Measurements from ENCODE around the gene SNCB.
A peak's percentile ranks its signal among the peaks of the same experiment; 100 is the strongest.
"Not testable (repeated sequence)": the region's sequence is repeated elsewhere in the genome, so short reads cannot be mapped to it uniquely, and the experiment has no call there.

DNA sequence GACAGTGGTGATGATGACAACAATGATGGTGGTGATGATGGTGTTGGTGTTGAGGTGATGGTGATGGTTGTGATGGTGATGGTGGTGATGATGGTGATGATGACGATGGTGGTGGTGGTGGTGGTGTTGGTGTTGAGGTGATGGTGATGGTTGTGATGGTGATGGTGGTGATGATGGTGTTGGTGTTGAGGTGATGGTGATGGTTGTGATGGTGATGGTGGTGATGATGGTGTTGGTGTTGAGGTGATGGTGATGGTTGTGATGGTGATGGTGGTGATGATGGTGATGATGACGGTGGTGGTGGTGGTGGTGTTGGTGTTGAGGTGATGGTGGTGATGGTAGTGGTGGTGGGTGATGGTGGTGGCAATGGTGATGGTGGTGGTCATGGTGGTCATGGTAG is 38.7 kb downstream of the SNCB start:
- TF ChIP-seq, protein P1, sequence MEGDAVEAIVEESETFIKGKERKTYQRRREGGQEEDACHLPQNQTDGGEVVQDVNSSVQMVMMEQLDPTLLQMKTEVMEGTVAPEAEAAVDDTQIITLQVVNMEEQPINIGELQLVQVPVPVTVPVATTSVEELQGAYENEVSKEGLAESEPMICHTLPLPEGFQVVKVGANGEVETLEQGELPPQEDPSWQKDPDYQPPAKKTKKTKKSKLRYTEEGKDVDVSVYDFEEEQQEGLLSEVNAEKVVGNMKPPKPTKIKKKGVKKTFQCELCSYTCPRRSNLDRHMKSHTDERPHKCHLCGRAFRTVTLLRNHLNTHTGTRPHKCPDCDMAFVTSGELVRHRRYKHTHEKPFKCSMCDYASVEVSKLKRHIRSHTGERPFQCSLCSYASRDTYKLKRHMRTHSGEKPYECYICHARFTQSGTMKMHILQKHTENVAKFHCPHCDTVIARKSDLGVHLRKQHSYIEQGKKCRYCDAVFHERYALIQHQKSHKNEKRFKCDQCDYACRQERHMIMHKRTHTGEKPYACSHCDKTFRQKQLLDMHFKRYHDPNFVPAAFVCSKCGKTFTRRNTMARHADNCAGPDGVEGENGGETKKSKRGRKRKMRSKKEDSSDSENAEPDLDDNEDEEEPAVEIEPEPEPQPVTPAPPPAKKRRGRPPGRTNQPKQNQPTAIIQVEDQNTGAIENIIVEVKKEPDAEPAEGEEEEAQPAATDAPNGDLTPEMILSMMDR (IDR thresholded peaks at IDR 0.05), result peak in 1 of 7 experiments; percentile 18
- TF ChIP-seq POLR2A (IDR thresholded peaks at IDR 0.05), result not testable (repeated sequence)
